Stimulated activated memory B cell treated with anti-CD40 and anti-IgM and Interleukin-4, amounts not matched to agents 10 μg/mL and 1 μg/mL and 100 μg/mL, for 72 hours (primary cell): Measurements from ENCODE around the gene RBM47.
A peak's percentile ranks its signal among the peaks of the same experiment; 100 is the strongest.

Experiments
- ATAC-seq: fragments of 150-1000 bp; cut with Tn5 transposase; 2 replicates; pipeline ENCODE4 v1.10.0; 2021
- H3K27ac Mint-ChIP-seq: one replicate; pipeline ENCODE4 v1.8.0; 2022; ENCODE audit warnings: mild to moderate bottlenecking, mixed read lengths
- H3K27me3 Mint-ChIP-seq: one replicate; pipeline ENCODE4 v1.8.0; 2022; ENCODE audit warnings: mixed read lengths
- H3K36me3 Mint-ChIP-seq: one replicate; pipeline ENCODE4 v1.8.0; 2022; ENCODE audit warnings: mixed read lengths
- H3K4me1 Mint-ChIP-seq: one replicate; pipeline ENCODE4 v1.8.0; 2022; ENCODE audit warnings: mixed read lengths
- H3K4me3 Mint-ChIP-seq: one replicate; pipeline ENCODE4 v1.8.0; 2022; ENCODE audit warnings: mild to moderate bottlenecking, moderate library complexity, mixed read lengths
- H3K9me3 Mint-ChIP-seq: one replicate; pipeline ENCODE4 v1.8.0; 2022; ENCODE audit warnings: mixed read lengths

RBM47 gene

GRCh38 chr4:40612283-40612682 lies 17.4 kb downstream of the RBM47 start:
- ATAC-seq: no peak
- Mint-ChIP-seq H3K27ac (no peak overlapping the region), H3K9me3 (no peaks in the 10 kb centered on the region), H3K4me3 (no peak overlapping the region), H3K4me1 (peaks cover 5% of the 10 kb centered on the region), H3K27me3 (no peaks in the 10 kb centered on the region), H3K36me3 (peaks cover 13% of the 10 kb centered on the region)

- no peaks in the 10 kb centered on the region for H3K27me3 Mint-ChIP-seq
- H3K4me3 Mint-ChIP-seq: no peak overlapping the region
- ATAC-seq: no peak
- H3K4me1 Mint-ChIP-seq: peaks cover 2% of the 10 kb centered on the region
- H3K9me3 Mint-ChIP-seq: no peaks in the 10 kb centered on the region
- H3K27ac Mint-ChIP-seq: no peak overlapping the region
- peaks cover 12% of the 10 kb centered on the region for H3K36me3 Mint-ChIP-seq
Measured at GRCh38 chr4:40608628-40609027, 21.0 kb downstream of the RBM47 start.

GRCh38 chr4:40607221-40607620 lies 22.4 kb downstream of the RBM47 start:
- Mint-ChIP-seq H3K27ac (no peak overlapping the region), H3K36me3 (peaks cover 16% of the 10 kb centered on the region), H3K9me3 (no peaks in the 10 kb centered on the region), H3K4me1 (peaks cover 7% of the 10 kb centered on the region), H3K27me3 (no peaks in the 10 kb centered on the region), H3K4me3 (no peak overlapping the region)
- no peak for ATAC-seq

GRCh38 chr4:40606239-40606767 lies 23.4 kb downstream of the RBM47 start:
- no peak for ATAC-seq
- H3K4me3 Mint-ChIP-seq: no peak overlapping the region
- H3K36me3 Mint-ChIP-seq: peaks cover 16% of the 10 kb centered on the region
- H3K27ac Mint-ChIP-seq: no peak overlapping the region
- H3K27me3 Mint-ChIP-seq: no peaks in the 10 kb centered on the region
- H3K4me1 Mint-ChIP-seq: peaks cover 7% of the 10 kb centered on the region
- H3K9me3 Mint-ChIP-seq: no peaks in the 10 kb centered on the region

GRCh38 chr4:40603281-40603680 lies 26.4 kb downstream of the RBM47 start:
- Mint-ChIP-seq H3K27me3 (no peaks in the 10 kb centered on the region), H3K27ac (no peak overlapping the region), H3K4me1 (peaks cover 7% of the 10 kb centered on the region), H3K9me3 (no peaks in the 10 kb centered on the region), H3K36me3 (peaks cover 16% of the 10 kb centered on the region), H3K4me3 (no peak overlapping the region)
- no peak for ATAC-seq

- Mint-ChIP-seq H3K27ac (no peak overlapping the region), H3K27me3 (no peaks in the 10 kb centered on the region), H3K9me3 (no peaks in the 10 kb centered on the region), H3K4me3 (no peak overlapping the region), H3K4me1 (peaks cover 7% of the 10 kb centered on the region), H3K36me3 (peaks cover 17% of the 10 kb centered on the region)
- no peak for ATAC-seq
Measured at GRCh38 chr4:40601641-40602040, 28.0 kb downstream of the RBM47 start.

- H3K4me1 Mint-ChIP-seq: peaks cover 7% of the 10 kb centered on the region
- H3K27ac Mint-ChIP-seq: no peak overlapping the region
- no peak for ATAC-seq
Measured at GRCh38 chr4:40600850-40601249, 28.8 kb downstream of the RBM47 start.

GRCh38 chr4:40599431-40599830 lies 30.2 kb downstream of the RBM47 start:
- no peak for ATAC-seq
- no peak overlapping the region for H3K27ac Mint-ChIP-seq
- H3K9me3 Mint-ChIP-seq: no peaks in the 10 kb centered on the region
- H3K4me1 Mint-ChIP-seq: peaks cover 7% of the 10 kb centered on the region
- H3K27me3 Mint-ChIP-seq: no peaks in the 10 kb centered on the region
- H3K36me3 Mint-ChIP-seq: peaks cover 31% of the 10 kb centered on the region
- H3K4me3 Mint-ChIP-seq: no peak overlapping the region

More at GRCh38 chr4:40600850-40601249, 28.8 kb downstream of the RBM47 start:
- Mint-ChIP-seq H3K36me3 (peaks cover 19% of the 10 kb centered on the region), H3K4me3 (no peak overlapping the region), H3K27me3 (no peaks in the 10 kb centered on the region), H3K9me3 (no peaks in the 10 kb centered on the region)

GRCh38 chr4:40596522-40596921 lies 33.1 kb downstream of the RBM47 start:
- no peak overlapping the region for H3K27ac Mint-ChIP-seq
- no peaks in the 10 kb centered on the region for H3K4me1 Mint-ChIP-seq
- no peaks in the 10 kb centered on the region for H3K27me3 Mint-ChIP-seq
- no peaks in the 10 kb centered on the region for H3K9me3 Mint-ChIP-seq
- ATAC-seq: no peak
- no peak overlapping the region for H3K4me3 Mint-ChIP-seq
- peaks cover 25% of the 10 kb centered on the region for H3K36me3 Mint-ChIP-seq

GRCh38 chr4:40595981-40596380 lies 33.7 kb downstream of the RBM47 start:
- H3K27me3 Mint-ChIP-seq: no peaks in the 10 kb centered on the region
- no peak for ATAC-seq
- H3K27ac Mint-ChIP-seq: no peak overlapping the region
- no peak overlapping the region for H3K4me3 Mint-ChIP-seq
- peaks cover 5% of the 10 kb centered on the region for H3K4me1 Mint-ChIP-seq
- peaks cover 25% of the 10 kb centered on the region for H3K36me3 Mint-ChIP-seq
- H3K9me3 Mint-ChIP-seq: no peaks in the 10 kb centered on the region

GRCh38 chr4:40594261-40595178 lies 35.1 kb downstream of the RBM47 start:
- no peaks in the 10 kb centered on the region for H3K27me3 Mint-ChIP-seq
- no peak overlapping the region for H3K4me3 Mint-ChIP-seq
- H3K36me3 Mint-ChIP-seq: peaks cover 25% of the 10 kb centered on the region
- ATAC-seq: no peak
- H3K27ac Mint-ChIP-seq: no peak overlapping the region
- H3K4me1 Mint-ChIP-seq: peaks cover 19% of the 10 kb centered on the region
- H3K9me3 Mint-ChIP-seq: no peaks in the 10 kb centered on the region

GRCh38 chr4:40592034-40592433 lies 37.6 kb downstream of the RBM47 start:
- no peak for ATAC-seq
- Mint-ChIP-seq H3K36me3 (peaks cover 34% of the 10 kb centered on the region), H3K4me1 (peaks cover 32% of the 10 kb centered on the region), H3K27ac (no peak overlapping the region), H3K27me3 (no peaks in the 10 kb centered on the region), H3K4me3 (no peak overlapping the region), H3K9me3 (no peaks in the 10 kb centered on the region)

- H3K27ac Mint-ChIP-seq: no peak overlapping the region
- no peak overlapping the region for H3K4me3 Mint-ChIP-seq
- H3K27me3 Mint-ChIP-seq: no peaks in the 10 kb centered on the region
- ATAC-seq: no peak
- H3K36me3 Mint-ChIP-seq: peaks cover 16% of the 10 kb centered on the region
- H3K9me3 Mint-ChIP-seq: peaks cover under 1% of the 10 kb centered on the region
- H3K4me1 Mint-ChIP-seq: peaks cover 42% of the 10 kb centered on the region
Measured at GRCh38 chr4:40587826-40588225, 41.8 kb downstream of the RBM47 start.

GRCh38 chr4:40587351-40587750 lies 42.3 kb downstream of the RBM47 start:
- peaks cover 5% of the 10 kb centered on the region for H3K9me3 Mint-ChIP-seq
- H3K36me3 Mint-ChIP-seq: peaks cover 20% of the 10 kb centered on the region
- H3K4me1 Mint-ChIP-seq: peaks cover 42% of the 10 kb centered on the region
- H3K27me3 Mint-ChIP-seq: no peaks in the 10 kb centered on the region
- H3K4me3 Mint-ChIP-seq: no peak overlapping the region
- ATAC-seq: no peak
- H3K27ac Mint-ChIP-seq: peak overlapping the region; percentile 44

GRCh38 chr4:40586729-40587128 lies 42.9 kb downstream of the RBM47 start:
- Mint-ChIP-seq H3K4me3 (no peak overlapping the region), H3K4me1 (peaks cover 46% of the 10 kb centered on the region), H3K36me3 (peaks cover 20% of the 10 kb centered on the region), H3K9me3 (peaks cover 5% of the 10 kb centered on the region), H3K27me3 (no peaks in the 10 kb centered on the region), H3K27ac (peak overlapping the region; percentile 44)
- ATAC-seq: no peak

- Mint-ChIP-seq H3K4me3 (no peak overlapping the region), H3K27me3 (no peaks in the 10 kb centered on the region), H3K4me1 (peaks cover 48% of the 10 kb centered on the region), H3K9me3 (peaks cover 5% of the 10 kb centered on the region), H3K36me3 (peaks cover 20% of the 10 kb centered on the region), H3K27ac (no peak overlapping the region)
- ATAC-seq: no peak
Measured at GRCh38 chr4:40586034-40586433, 43.6 kb downstream of the RBM47 start.
